CD4-positive, alpha-beta T cell (primary cell): ENCODE results near the gene DVL2. TPM values are rescaled to one million over a fixed set of nuclear protein-coding genes. Genes with fewer than 3 reads are reported as not detected.

Experiments used
- ATAC-seq: fragments of 200-7000 bp; cut with Tn5 transposase; one replicate; pipeline ENCODE4 v1.10.0; 2022; ENCODE audit warnings: mild to moderate bottlenecking; ENCODE audit not compliant: poor library complexity
- CTCF ChIA-PET: fragments of 350-600 bp; sonication (Branson Sonifier 250); formaldehyde crosslinking; loops from one replicate; lab custom pipeline; 2021; ENCODE audit warnings: antibody characterized with exemption, inconsistent platforms; lab: Charles Lee
- POLR2A ChIA-PET: fragments of 350-600 bp; sonication (Branson Sonifier 250); formaldehyde crosslinking; loops from one replicate; lab custom pipeline; 2021; ENCODE audit warnings: antibody characterized with exemption, inconsistent platforms; lab: Charles Lee
- DNase-seq, 14 experiments: peaks; one replicate each; pipeline ENCODE4 v3.0.0-alpha.2; 2013 to 2020; ENCODE audit warnings: mixed read lengths in 2 of 14
- H3K27ac ChIP-seq, 2 donors: one replicate each; pipeline versions ENCODE4 v1.5.1 to v1.7.0; 2013; ENCODE audit warnings: low read length in 2 of 2, low read depth in 1 of 2, mild to moderate bottlenecking in 1 of 2
- H3K27me3 ChIP-seq, 2 experiments: 1 replicate in 1 of 2; 2 replicates in 1 of 2; pipeline versions ENCODE4 v1.6.1 to v1.7.0; 2013; ENCODE audit warnings: low read length in 2 of 2, control low read depth in 1 of 2, mild to moderate bottlenecking in 1 of 2, moderate library complexity in 1 of 2; ENCODE audit not compliant: insufficient read depth in 2 of 2, control insufficient read depth in 1 of 2
- H3K36me3 ChIP-seq: one replicate; pipeline ENCODE4 v1.6.1; 2013; ENCODE audit warnings: low read length, control low read depth; ENCODE audit not compliant: insufficient read depth
- H3K4me1 ChIP-seq: one replicate; pipeline ENCODE4 v1.6.1; 2013; ENCODE audit warnings: low read length, control low read depth; ENCODE audit not compliant: insufficient read depth
- H3K4me3 ChIP-seq: one replicate; pipeline ENCODE4 v1.5.1; 2013; ENCODE audit warnings: mild to moderate bottlenecking, low read length, moderate library complexity
- H3K9me3 ChIP-seq, 2 experiments: 1 replicate in 1 of 2; 2 replicates in 1 of 2; pipeline versions ENCODE4 v1.6.1 to v1.7.0; 2013; ENCODE audit warnings: low read length in 2 of 2, mild to moderate bottlenecking in 2 of 2, control low read depth in 1 of 2, moderate library complexity in 1 of 2; ENCODE audit not compliant: control insufficient read depth in 1 of 2, insufficient read depth in 1 of 2
- H3K27ac Mint-ChIP-seq: one replicate; pipeline ENCODE4 v1.8.0; 2020; ENCODE audit warnings: mixed read lengths
- H3K27me3 Mint-ChIP-seq: one replicate; pipeline ENCODE4 v1.8.0; 2021; ENCODE audit warnings: mixed read lengths
- H3K36me3 Mint-ChIP-seq: one replicate; pipeline ENCODE4 v1.8.0; 2021; ENCODE audit warnings: low read depth, mixed read lengths
- H3K4me1 Mint-ChIP-seq: one replicate; pipeline ENCODE4 v1.8.0; 2021; ENCODE audit warnings: low read depth, mixed read lengths
- H3K4me3 Mint-ChIP-seq: one replicate; pipeline ENCODE4 v1.8.0; 2020; ENCODE audit warnings: mild to moderate bottlenecking, mixed read lengths
- H3K9me3 Mint-ChIP-seq: one replicate; pipeline ENCODE4 v1.8.0; 2020; ENCODE audit warnings: mixed read lengths
- intact Hi-C, 2 experiments: fragments of 100-400 bp; cut with DNase I in 1 of 2; cut with micrococcal nuclease in 1 of 2; formaldehyde crosslinking; loops; one replicate each; pipeline versions ENCODE4 v1.15.1 to v1.9.0; 2023 to 2025; cut with DNase I, micrococcal nuclease
- total RNA-seq, 174 experiments: library from RNA in 2 of 174; stranded (reverse) in 2 of 174; gene quantifications; one replicate each; pipeline ENCODE4 v1.2.3 and lab custom pipeline; 2021 to 2026
- TF ChIP-seq, protein P1 (sequence below): fragments of 200-600 bp; IDR thresholded peaks from one replicate; pipeline ENCODE4 v1.8.0; 2022; ENCODE audit warnings: antibody characterized with exemption, mild to moderate bottlenecking

DVL2 gene
- total RNA-seq, 2 experiments from 2014 or later = 40.9 to 41.3 TPM

DNA sequence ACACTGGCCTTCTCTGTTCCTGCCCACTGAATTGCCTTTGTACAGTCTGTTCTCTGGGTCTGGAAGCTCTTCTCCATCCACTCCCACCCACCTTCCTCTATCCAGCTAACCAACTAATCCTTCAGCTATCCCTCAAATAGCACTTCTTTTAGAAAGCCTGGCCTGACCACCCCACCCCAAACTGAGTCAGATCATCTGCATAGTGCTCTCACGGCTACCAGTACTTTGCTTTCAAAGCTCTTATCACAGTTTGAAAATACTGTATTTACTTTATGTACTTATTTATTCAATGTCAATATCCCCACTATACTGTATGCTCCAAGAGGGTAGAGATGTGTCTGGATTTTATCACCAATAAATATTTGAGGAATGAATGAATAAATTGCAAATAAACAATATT, 32.5 kb upstream of the DVL2 start:
- Mint-ChIP-seq H3K4me3 (no peak overlapping the region), H3K4me1 (peaks cover 22% of the 10 kb centered on the region), H3K27me3 (peaks cover 15% of the 10 kb centered on the region), H3K36me3 (no peaks in the 10 kb centered on the region), H3K27ac (no peak overlapping the region), H3K9me3 (no peaks in the 10 kb centered on the region)
- H3K9me3 ChIP-seq = peaks cover 0 to 7% of the 10 kb centered on the region in 2 experiments
- ATAC-seq (no peak), DNase-seq (no peak)
- POLR2A ChIA-PET = interaction anchor here (0.7 kb wide), 1 partner anchor 10 kb away, joined by 4 read pairs; no protein-coding TSS in a partner anchor
- H3K36me3 ChIP-seq = no peaks in the 10 kb centered on the region
- intact Hi-C loops = no loop called here
- CTCF ChIA-PET = interaction anchor here (1.0 kb wide), 2 partner anchors 29 to 46 kb away, joined by 3 to 4 read pairs; no protein-coding TSS in a partner anchor
- H3K27ac ChIP-seq = no peak overlapping the region
- peaks cover 21% of the 10 kb centered on the region for H3K4me1 ChIP-seq
- TF ChIP-seq, protein P1, sequence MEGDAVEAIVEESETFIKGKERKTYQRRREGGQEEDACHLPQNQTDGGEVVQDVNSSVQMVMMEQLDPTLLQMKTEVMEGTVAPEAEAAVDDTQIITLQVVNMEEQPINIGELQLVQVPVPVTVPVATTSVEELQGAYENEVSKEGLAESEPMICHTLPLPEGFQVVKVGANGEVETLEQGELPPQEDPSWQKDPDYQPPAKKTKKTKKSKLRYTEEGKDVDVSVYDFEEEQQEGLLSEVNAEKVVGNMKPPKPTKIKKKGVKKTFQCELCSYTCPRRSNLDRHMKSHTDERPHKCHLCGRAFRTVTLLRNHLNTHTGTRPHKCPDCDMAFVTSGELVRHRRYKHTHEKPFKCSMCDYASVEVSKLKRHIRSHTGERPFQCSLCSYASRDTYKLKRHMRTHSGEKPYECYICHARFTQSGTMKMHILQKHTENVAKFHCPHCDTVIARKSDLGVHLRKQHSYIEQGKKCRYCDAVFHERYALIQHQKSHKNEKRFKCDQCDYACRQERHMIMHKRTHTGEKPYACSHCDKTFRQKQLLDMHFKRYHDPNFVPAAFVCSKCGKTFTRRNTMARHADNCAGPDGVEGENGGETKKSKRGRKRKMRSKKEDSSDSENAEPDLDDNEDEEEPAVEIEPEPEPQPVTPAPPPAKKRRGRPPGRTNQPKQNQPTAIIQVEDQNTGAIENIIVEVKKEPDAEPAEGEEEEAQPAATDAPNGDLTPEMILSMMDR = no peak
- peaks cover 11 to 13% of the 10 kb centered on the region in 2 experiments for H3K27me3 ChIP-seq
- no peak overlapping the region for H3K4me3 ChIP-seq

DNA sequence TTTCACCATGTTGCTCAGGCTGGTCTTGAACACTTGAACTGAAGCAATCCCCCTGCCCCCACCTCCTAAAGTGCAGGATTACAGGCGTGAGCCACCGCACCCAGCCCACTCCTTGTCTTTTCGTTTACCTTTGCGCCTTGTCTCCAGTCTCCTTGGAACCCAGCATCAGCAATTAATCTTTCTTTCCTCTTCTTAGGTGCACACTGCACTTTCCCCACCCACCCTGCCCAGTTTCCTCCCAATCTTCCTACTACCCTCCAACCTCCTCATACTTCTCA, 29.4 kb upstream of the DVL2 start:
- peak overlapping the region; percentile 1 for H3K27ac Mint-ChIP-seq
- H3K36me3 Mint-ChIP-seq = peaks cover 10% of the 10 kb centered on the region
- TF ChIP-seq, protein P1 = no peak
- intact Hi-C loops = no loop called here
- Histone ChIP-seq H3K27me3 (peaks cover 12 to 13% of the 10 kb centered on the region in 2 experiments), H3K4me3 (no peak overlapping the region), H3K36me3 (peaks cover 7% of the 10 kb centered on the region), H3K4me1 (peaks cover 35% of the 10 kb centered on the region), H3K27ac (no peak overlapping the region), H3K9me3 (peaks cover 0 to 7% of the 10 kb centered on the region in 2 experiments)
- peak overlapping the region; percentile 63 for H3K4me3 Mint-ChIP-seq
- POLR2A ChIA-PET = interaction anchor here (0.6 to 1.1 kb wide), 2 partner anchors 82 to 218 kb away, joined by 3 read pairs; no protein-coding TSS in a partner anchor
- H3K4me1 Mint-ChIP-seq = peaks cover 28% of the 10 kb centered on the region
- DNase-seq = no peak
- peaks cover 15% of the 10 kb centered on the region for H3K27me3 Mint-ChIP-seq
- no peak for ATAC-seq
- CTCF ChIA-PET = interaction anchor here (2.1 kb wide), 1 partner anchor 33 kb away, joined by 4 read pairs; no protein-coding TSS in a partner anchor
- no peaks in the 10 kb centered on the region for H3K9me3 Mint-ChIP-seq

DNA sequence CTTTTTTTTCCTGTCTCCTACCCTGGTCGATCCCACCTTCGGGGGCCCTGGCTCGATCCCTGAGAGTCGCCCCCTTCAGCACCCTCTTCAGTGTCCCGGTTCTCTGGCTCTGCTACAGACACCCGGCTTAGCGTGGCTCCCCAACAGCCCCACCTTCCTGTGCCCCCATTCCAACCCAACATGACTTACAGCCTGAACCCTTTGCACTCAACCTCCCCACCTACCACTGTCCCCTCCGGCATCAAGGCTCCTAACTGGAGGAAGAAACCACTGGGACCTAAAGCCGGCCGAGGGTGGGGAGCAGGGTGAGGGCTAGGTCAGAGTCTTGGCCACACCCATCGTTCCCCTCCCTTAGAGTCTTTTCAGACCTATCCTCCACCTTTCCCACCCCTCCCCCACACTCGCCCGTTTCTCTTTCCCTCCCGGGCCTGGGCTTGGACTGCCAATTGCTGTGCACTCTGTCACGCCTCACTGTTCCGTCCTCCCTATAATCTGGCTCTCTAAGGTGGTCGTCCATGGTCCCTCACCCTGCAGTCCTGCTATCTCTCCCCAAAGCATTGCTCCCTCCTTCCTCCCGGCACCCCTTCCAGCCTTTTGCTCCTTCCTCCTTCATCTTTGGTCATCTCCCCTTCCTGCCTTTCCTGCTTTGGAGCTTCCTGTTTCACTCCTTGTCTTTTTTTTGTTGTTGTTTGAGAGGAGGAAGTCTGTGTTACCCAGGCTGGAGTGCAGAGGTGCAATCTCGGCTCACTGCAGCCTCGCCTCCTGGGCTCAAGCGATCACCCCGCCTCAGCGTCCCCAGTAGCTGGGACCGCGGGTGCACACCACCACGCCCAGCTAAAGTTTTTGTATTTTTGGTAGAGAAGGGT, 28.9 kb upstream of the DVL2 start:
- no peak overlapping the region for H3K27ac ChIP-seq
- Mint-ChIP-seq H3K4me1 (peaks cover 28% of the 10 kb centered on the region), H3K9me3 (no peaks in the 10 kb centered on the region), H3K4me3 (peak overlapping the region; percentile 84), H3K36me3 (peaks cover 14% of the 10 kb centered on the region), H3K27me3 (peaks cover 15% of the 10 kb centered on the region), H3K27ac (peak overlapping the region; percentile 6)
- DNase-seq = peak in 3 of 14 experiments; percentile 24 to 47 (median 39)
- POLR2A ChIA-PET = interaction anchor here (0.6 to 1.1 kb wide), 3 partner anchors 83 to 227 kb away, joined by 3 read pairs; partner anchors contain the start of gene SLC16A13
- H3K4me1 ChIP-seq = peaks cover 35% of the 10 kb centered on the region
- CTCF ChIA-PET = no interaction called here
- intact Hi-C loops = no loop called here
- TF ChIP-seq, protein P1 = no peak
- H3K36me3 ChIP-seq = peaks cover 12% of the 10 kb centered on the region
- ATAC-seq = peak; percentile 39
- H3K27me3 ChIP-seq = peaks cover 12 to 13% of the 10 kb centered on the region in 2 experiments
- peak overlapping the region; percentile 33 for H3K4me3 ChIP-seq
- H3K9me3 ChIP-seq = peaks cover 0 to 7% of the 10 kb centered on the region in 2 experiments
